IMR-90 (cell line): ENCODE results near the gene ANKMY2. TPM values are rescaled to one million over a fixed set of nuclear protein-coding genes. Genes with fewer than 3 reads are reported as not detected.

ENCODE experiments used
- ATAC-seq: fragments of 200-7000 bp; cut with Tn5 transposase; 2 replicates; pipeline ENCODE4 v1.9.1; 2020; ENCODE audit warnings: low read depth, mild to moderate bottlenecking, moderate library complexity
- BruUV-seq: library from RNA; stranded (reverse); fragments of 400-500 nt; replicated peaks from 2 replicates; lab custom pipeline; 2021; lab: Mats Ljungman, UMichigan
- CTCF ChIA-PET: fragments of 300-600 bp; formaldehyde crosslinking; extraction: SDS; loops from one replicate; lab custom pipeline; 2021; ENCODE audit warnings: antibody characterized with exemption; lab: Yijun Ruan, JAX
- POLR2A ChIA-PET: fragments of 300-600 bp; sonication (Branson Sonifier 250); formaldehyde crosslinking; loops from one replicate; lab custom pipeline; 2022; ENCODE audit warnings: antibody characterized with exemption; ENCODE audit not compliant: unreplicated experiment; lab: Charles Lee
- DNase-seq: peaks from one replicate; pipeline ENCODE4 v3.0.0; 2013
- H2AFZ ChIP-seq: replicated peaks from 2 replicates; pipeline ENCODE3; 2013; ENCODE audit warnings: low read length, mild to moderate bottlenecking; ENCODE audit not compliant: poor library complexity
- H2AK5ac ChIP-seq: 2 replicates; pipeline ENCODE4 v1.6.1; 2013; ENCODE audit warnings: low read depth, low read length, inconsistent platforms
- H2AK9ac ChIP-seq: replicated peaks from 2 replicates; pipeline ENCODE3; 2013; ENCODE audit warnings: mild to moderate bottlenecking, low read depth, low read length, moderate library complexity; ENCODE audit not compliant: poor library complexity
- H2BK120ac ChIP-seq: 2 replicates; pipeline ENCODE4 v1.6.1; 2013; ENCODE audit warnings: low read depth, low read length, inconsistent platforms
- H2BK15ac ChIP-seq: 3 replicates; pipeline ENCODE4 v1.6.1; 2013; ENCODE audit warnings: low read depth, low read length, inconsistent platforms
- H2BK20ac ChIP-seq: 2 replicates; pipeline ENCODE4 v1.6.1; 2013; ENCODE audit warnings: low read depth, mild to moderate bottlenecking, inconsistent platforms, low read length, moderate library complexity
- H2BK5ac ChIP-seq: 2 replicates; pipeline ENCODE4 v1.6.1; 2013; ENCODE audit warnings: mild to moderate bottlenecking, low read depth, low read length, inconsistent platforms; ENCODE audit not compliant: poor library complexity, severe bottlenecking
- H3K14ac ChIP-seq: replicated peaks from 2 replicates; pipeline ENCODE4 v1.6.1; 2013; ENCODE audit warnings: low read depth, low read length, inconsistent platforms
- H3K18ac ChIP-seq: 2 replicates; pipeline ENCODE4 v1.6.1; 2013; ENCODE audit warnings: low read depth, low read length, control low read depth
- H3K23ac ChIP-seq: 2 replicates; pipeline ENCODE4 v1.6.1; 2013; ENCODE audit warnings: low read depth, low read length, inconsistent platforms
- H3K27ac ChIP-seq: 2 replicates; pipeline ENCODE4 v1.5.1; 2013; ENCODE audit warnings: mild to moderate bottlenecking, control low read depth, low read length; ENCODE audit not compliant: insufficient read depth
- H3K27me3 ChIP-seq: 2 replicates; pipeline ENCODE4 v1.6.1; 2013; ENCODE audit warnings: low read length; ENCODE audit not compliant: control insufficient read depth, insufficient read depth
- H3K36me3 ChIP-seq: 2 replicates; pipeline ENCODE4 v1.6.1; 2013; ENCODE audit warnings: low read length, mixed read lengths; ENCODE audit not compliant: control insufficient read depth, insufficient read depth
- H3K4ac ChIP-seq: 2 replicates; pipeline ENCODE4 v1.6.1; 2013; ENCODE audit warnings: low read depth, low read length, inconsistent platforms
- H3K4me1 ChIP-seq: 2 replicates; pipeline ENCODE4 v1.6.1; 2013; ENCODE audit warnings: low read length, mixed read lengths; ENCODE audit not compliant: control insufficient read depth, insufficient read depth
- H3K4me2 ChIP-seq: 2 replicates; pipeline ENCODE4 v1.6.1; 2013; ENCODE audit warnings: low read depth, mild to moderate bottlenecking, control low read depth, low read length, moderate library complexity
- H3K4me3 ChIP-seq: 2 replicates; pipeline ENCODE4 v1.5.1; 2013; ENCODE audit warnings: low read depth, mild to moderate bottlenecking, control low read depth, low read length, moderate library complexity; ENCODE audit not compliant: insufficient read depth
- H3K56ac ChIP-seq: 2 replicates; pipeline ENCODE4 v1.6.1; 2013; ENCODE audit warnings: low read length, inconsistent platforms; ENCODE audit not compliant: insufficient read depth; ENCODE audit errors: extremely low read depth
- H3K79me1 ChIP-seq, 2 experiments: 2 replicates each; pipeline ENCODE4 v1.6.1; 2013; ENCODE audit warnings: low read length in 2 of 2, inconsistent platforms in 1 of 2, low read depth in 1 of 2
- H3K9ac ChIP-seq: 2 replicates; pipeline ENCODE4 v1.6.1; 2013; ENCODE audit warnings: low read depth, low read length, control low read depth
- H3K9me1 ChIP-seq: 2 replicates; pipeline ENCODE4 v1.6.1; 2013; ENCODE audit warnings: low read length, inconsistent platforms; ENCODE audit not compliant: insufficient read depth
- H3K9me3 ChIP-seq: 2 replicates; pipeline ENCODE4 v1.6.1; 2013; ENCODE audit warnings: low read length; ENCODE audit not compliant: control insufficient read depth, insufficient read depth
- H4K20me1 ChIP-seq: 2 replicates; pipeline ENCODE4 v1.6.1; 2013; ENCODE audit warnings: low read length, inconsistent platforms; ENCODE audit not compliant: insufficient read depth
- H4K5ac ChIP-seq: 2 replicates; pipeline ENCODE4 v1.6.1; 2013; ENCODE audit warnings: mild to moderate bottlenecking, low read depth, low read length, control low read depth
- H4K8ac ChIP-seq, 2 experiments: 2 replicates each; pipeline ENCODE4 v1.6.1; 2013; ENCODE audit warnings: low read depth in 2 of 2, low read length in 2 of 2, control low read depth in 1 of 2, inconsistent platforms in 1 of 2
- H4K91ac ChIP-seq: 2 replicates; pipeline ENCODE4 v1.6.1; 2013; ENCODE audit warnings: low read depth, low read length, inconsistent platforms; ENCODE audit not compliant: insufficient read depth
- BHLHE40 ChIP-seq: fragments of 150-350 bp; IDR thresholded peaks from 2 replicates; pipeline ENCODE4 v1.6.1; 2016; ENCODE audit warnings: mild to moderate bottlenecking, low read depth, low read length
- CEBPB ChIP-seq: IDR thresholded peaks from 2 replicates; pipeline ENCODE4 v1.6.1; 2012; ENCODE audit warnings: low read depth, low read length, improper control_type of control experiment
- CHD1 ChIP-seq: IDR thresholded peaks from 2 replicates; pipeline ENCODE4 v1.6.1; 2012; ENCODE audit warnings: low read depth, low read length, improper control_type of control experiment
- FOS ChIP-seq: fragments of 150-350 bp; IDR thresholded peaks from 2 replicates; pipeline ENCODE4 v1.6.1; 2016; ENCODE audit warnings: low read depth, low read length
- MAFK ChIP-seq: IDR thresholded peaks from 2 replicates; pipeline ENCODE4 v1.6.1; 2012; ENCODE audit warnings: low read depth, low read length, improper control_type of control experiment
- MAZ ChIP-seq: IDR thresholded peaks from 2 replicates; pipeline ENCODE4 v1.6.1; 2012; ENCODE audit warnings: low read depth, mild to moderate bottlenecking, low read length, improper control_type of control experiment, moderate library complexity, borderline replicate concordance
- MXI1 ChIP-seq: IDR thresholded peaks from 2 replicates; pipeline ENCODE4 v1.6.1; 2012; ENCODE audit warnings: low read depth, mild to moderate bottlenecking, low read length, moderate library complexity, borderline replicate concordance
- NFE2L2 ChIP-seq: fragments of 150-350 bp; IDR thresholded peaks from 2 replicates; pipeline ENCODE4 v1.6.1; 2016; ENCODE audit warnings: low read depth, mild to moderate bottlenecking, low read length
- POLR2A ChIP-seq: IDR thresholded peaks from 2 replicates; pipeline ENCODE4 v1.6.1; 2012; ENCODE audit warnings: mild to moderate bottlenecking, low read depth, low read length
- RAD21 ChIP-seq: IDR thresholded peaks from 2 replicates; pipeline ENCODE4 v1.6.1; 2012; ENCODE audit warnings: low read length, improper control_type of control experiment
- RCOR1 ChIP-seq: IDR thresholded peaks from 2 replicates; pipeline ENCODE4 v1.6.1; 2012; ENCODE audit warnings: mild to moderate bottlenecking, low read length, improper control_type of control experiment; ENCODE audit not compliant: insufficient replicate concordance
- RFX5 ChIP-seq: IDR thresholded peaks from 2 replicates; pipeline ENCODE4 v1.8.0; 2012; ENCODE audit warnings: low read depth, mild to moderate bottlenecking, low read length, moderate library complexity
- SMC3 ChIP-seq: fragments of 150-350 bp; IDR thresholded peaks from 2 replicates; pipeline ENCODE4 v1.6.1; 2016; ENCODE audit warnings: low read depth, mild to moderate bottlenecking, antibody characterized with exemption, low read length, moderate library complexity
- WGBS, 2 experiments: methylation state at CpG; one replicate each; pipeline versions ENCODE4 v1.1.5 to v1.1.7; 2013; ENCODE audit warnings: missing lambda C conversion rate in 2 of 2; ENCODE audit not compliant: insufficient read length in 1 of 2; ENCODE audit errors: extremely low coverage in 2 of 2; 5-methylcytosine and 5-hydroxymethylcytosine counted together
- dilution Hi-C: fragments of 300-500 bp; cut with HindIII; formaldehyde crosslinking; loops from one replicate; pipeline ENCODE4 v1.14.3; 2018; ENCODE audit warnings: low sequenced_read_pairs; ENCODE audit not compliant: unreplicated experiment
- in situ Hi-C: fragments of 300-500 bp; cut with MboI; formaldehyde crosslinking; loops from 3 replicates; pipeline ENCODE4 v1.14.3; 2019; ENCODE audit warnings: low sequenced_read_pairs, inconsistent platforms, mixed read lengths
- intact Hi-C: fragments of 100-400 bp; cut with micrococcal nuclease; formaldehyde crosslinking; loops from 2 replicates; pipeline ENCODE4 v1.10.0; 2022
- polyA plus RNA-seq, 3 experiments: library from polyadenylated mRNA; depleted of rRNA; stranded (reverse); fragments of >200 nt; gene quantifications; 2 replicates each; pipeline ENCODE4 v1.2.3, GENCODE V29; 2012; ENCODE audit warnings: low replicate concordance in 1 of 3
- total RNA-seq: library from RNA; depleted of rRNA; stranded (reverse); fragments of >200 nt; gene quantifications from 2 replicates; pipeline ENCODE4 v1.2.3, GENCODE V29; 2012
- TF ChIP-seq, protein P1 (sequence below): conservative IDR thresholded peaks from 2 replicates; pipeline ENCODE4 v1.5.1; 2012; ENCODE audit warnings: mild to moderate bottlenecking, low read depth, low read length, improper control_type of control experiment
- TF ChIP-seq, protein P2 (sequence below): fragments of 150-350 bp; IDR thresholded peaks from 2 replicates; pipeline ENCODE4 v1.6.1; 2016; ENCODE audit warnings: low read depth, mild to moderate bottlenecking, low read length, moderate library complexity, borderline replicate concordance
- TF ChIP-seq, protein P3 (sequence below): fragments of 150-350 bp; IDR thresholded peaks from 2 replicates; pipeline ENCODE4 v1.6.1; 2017; ENCODE audit warnings: mild to moderate bottlenecking, antibody characterized with exemption, low read length, low read depth

ANKMY2 gene
- total and polyA plus RNA-seq, 2 of the 4 experiments (the other 2 are of a cell fraction): 19.5 to 41.9 TPM

DNA sequence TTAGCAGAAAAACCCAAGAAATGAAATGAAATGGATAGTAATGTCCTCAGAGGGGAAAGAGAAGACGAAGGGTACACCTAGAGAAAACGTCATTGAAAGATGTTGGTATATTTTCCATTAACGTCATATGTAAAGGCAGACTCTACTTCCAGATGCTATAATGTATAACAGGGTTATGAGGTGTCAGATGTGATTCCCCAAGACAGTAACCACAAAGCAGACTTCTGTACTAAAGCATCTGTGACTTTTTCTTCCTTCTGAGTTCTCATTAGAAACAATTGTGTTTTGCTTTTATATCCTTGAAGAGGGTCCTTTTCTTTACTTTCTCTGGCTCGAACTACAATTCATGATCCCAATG, 81.6 kb downstream of the ANKMY2 start:
- H2BK15ac ChIP-seq: no peak overlapping the region
- no peak overlapping the region for H3K56ac ChIP-seq
- intact Hi-C loops: loop anchor here (10.0 kb wide), 1 partner anchor 1259 kb away; no protein-coding TSS in a partner anchor
- POLR2A ChIA-PET: no interaction called here
- H2AK9ac ChIP-seq: no peak overlapping the region
- no peaks in the 10 kb centered on the region for H3K4me1 ChIP-seq
- no CpG with 5 or more reads among the region's 4 CpGs for WGBS, 2 experiments
- in situ Hi-C loops: loop anchor here (5.0 to 25.0 kb wide), 2 partner anchors 487 to 1252 kb away; no protein-coding TSS in a partner anchor
- H3K4me3 ChIP-seq: no peak overlapping the region
- no peaks in the 10 kb centered on the region for H3K9me3 ChIP-seq
- H4K8ac ChIP-seq: no peak overlapping the region
- H3K27ac ChIP-seq: no peak overlapping the region
- H3K27me3 ChIP-seq: no peaks in the 10 kb centered on the region
- no peak for ATAC-seq
- H4K5ac ChIP-seq: no peak overlapping the region
- H4K91ac ChIP-seq: no peak overlapping the region
- dilution Hi-C loops: no loop called here
- no peak overlapping the region for H2BK5ac ChIP-seq
- no peak overlapping the region for H2AK5ac ChIP-seq
- H2BK20ac ChIP-seq: no peak overlapping the region
- no peak overlapping the region for H3K4me2 ChIP-seq
- H4K20me1 ChIP-seq: no peaks in the 10 kb centered on the region
- H3K36me3 ChIP-seq: no peaks in the 10 kb centered on the region
- H3K4ac ChIP-seq: no peak overlapping the region
- no peaks in the 10 kb centered on the region for H3K9me1 ChIP-seq
- H3K9ac ChIP-seq: no peak overlapping the region
- H3K23ac ChIP-seq: no peak overlapping the region
- no peak overlapping the region for H2BK120ac ChIP-seq
- no peaks in the 10 kb centered on the region for H3K79me1 ChIP-seq
- H3K18ac ChIP-seq: no peak overlapping the region
- DNase-seq: no peak
- CTCF ChIA-PET: interaction anchor here (0.7 to 1.7 kb wide), 10 partner anchors 9 to 486 kb away, joined by 3 to 12 read pairs (median 5); no protein-coding TSS in a partner anchor
- no TSS peak for BruUV-seq
- TF ChIP-seq BHLHE40: no peak
- no peak for TF ChIP-seq MXI1
- TF ChIP-seq NFE2L2: no peak
- TF ChIP-seq CHD1: no peak
- no peak for TF ChIP-seq SMC3
- TF ChIP-seq MAZ: no peak
- no peak for TF ChIP-seq POLR2A
- TF ChIP-seq, protein P1, sequence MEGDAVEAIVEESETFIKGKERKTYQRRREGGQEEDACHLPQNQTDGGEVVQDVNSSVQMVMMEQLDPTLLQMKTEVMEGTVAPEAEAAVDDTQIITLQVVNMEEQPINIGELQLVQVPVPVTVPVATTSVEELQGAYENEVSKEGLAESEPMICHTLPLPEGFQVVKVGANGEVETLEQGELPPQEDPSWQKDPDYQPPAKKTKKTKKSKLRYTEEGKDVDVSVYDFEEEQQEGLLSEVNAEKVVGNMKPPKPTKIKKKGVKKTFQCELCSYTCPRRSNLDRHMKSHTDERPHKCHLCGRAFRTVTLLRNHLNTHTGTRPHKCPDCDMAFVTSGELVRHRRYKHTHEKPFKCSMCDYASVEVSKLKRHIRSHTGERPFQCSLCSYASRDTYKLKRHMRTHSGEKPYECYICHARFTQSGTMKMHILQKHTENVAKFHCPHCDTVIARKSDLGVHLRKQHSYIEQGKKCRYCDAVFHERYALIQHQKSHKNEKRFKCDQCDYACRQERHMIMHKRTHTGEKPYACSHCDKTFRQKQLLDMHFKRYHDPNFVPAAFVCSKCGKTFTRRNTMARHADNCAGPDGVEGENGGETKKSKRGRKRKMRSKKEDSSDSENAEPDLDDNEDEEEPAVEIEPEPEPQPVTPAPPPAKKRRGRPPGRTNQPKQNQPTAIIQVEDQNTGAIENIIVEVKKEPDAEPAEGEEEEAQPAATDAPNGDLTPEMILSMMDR: no peak
- no peak for TF ChIP-seq RCOR1
- TF ChIP-seq, protein P2, sequence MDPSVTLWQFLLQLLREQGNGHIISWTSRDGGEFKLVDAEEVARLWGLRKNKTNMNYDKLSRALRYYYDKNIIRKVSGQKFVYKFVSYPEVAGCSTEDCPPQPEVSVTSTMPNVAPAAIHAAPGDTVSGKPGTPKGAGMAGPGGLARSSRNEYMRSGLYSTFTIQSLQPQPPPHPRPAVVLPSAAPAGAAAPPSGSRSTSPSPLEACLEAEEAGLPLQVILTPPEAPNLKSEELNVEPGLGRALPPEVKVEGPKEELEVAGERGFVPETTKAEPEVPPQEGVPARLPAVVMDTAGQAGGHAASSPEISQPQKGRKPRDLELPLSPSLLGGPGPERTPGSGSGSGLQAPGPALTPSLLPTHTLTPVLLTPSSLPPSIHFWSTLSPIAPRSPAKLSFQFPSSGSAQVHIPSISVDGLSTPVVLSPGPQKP: no peak
- no peak for TF ChIP-seq RAD21
- no peak for TF ChIP-seq MAFK
- no peak for TF ChIP-seq CEBPB
- TF ChIP-seq, protein P3, sequence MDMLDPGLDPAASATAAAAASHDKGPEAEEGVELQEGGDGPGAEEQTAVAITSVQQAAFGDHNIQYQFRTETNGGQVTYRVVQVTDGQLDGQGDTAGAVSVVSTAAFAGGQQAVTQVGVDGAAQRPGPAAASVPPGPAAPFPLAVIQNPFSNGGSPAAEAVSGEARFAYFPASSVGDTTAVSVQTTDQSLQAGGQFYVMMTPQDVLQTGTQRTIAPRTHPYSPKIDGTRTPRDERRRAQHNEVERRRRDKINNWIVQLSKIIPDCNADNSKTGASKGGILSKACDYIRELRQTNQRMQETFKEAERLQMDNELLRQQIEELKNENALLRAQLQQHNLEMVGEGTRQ: no peak
- no peak for TF ChIP-seq RFX5
- TF ChIP-seq FOS: no peak
- no peak overlapping the region for H3K14ac ChIP-seq
- no peak overlapping the region for H2AFZ ChIP-seq
